K562 (cell line): ENCODE data around the gene LRRC57. TPM values are rescaled to one million over a fixed set of nuclear protein-coding genes. Genes with fewer than 3 reads are reported as not detected.

Source experiments
- ATAC-seq: fragments of 200-7000 bp; cut with Tn5 transposase; 3 replicates; pipeline ENCODE4 v1.9.1; 2020; ENCODE audit warnings: moderate library complexity
- BruUV-seq: library from RNA; stranded (reverse); fragments of 400-500 nt; replicated peaks from 2 replicates; lab custom pipeline; 2021; lab: Mats Ljungman, UMichigan
- CTCF ChIA-PET: fragments of 300-600 bp; formaldehyde crosslinking; extraction: SDS; loops from one replicate; lab custom pipeline; 2021; ENCODE audit warnings: low intra/inter-chr PET ratio; lab: Yijun Ruan, JAX
- POLR2A ChIA-PET: fragments of 300-600, 350-650 bp; sonication (Branson Sonifier 250); formaldehyde crosslinking; extraction: SDS; loops from one replicate; lab custom pipeline; 2021; ENCODE audit warnings: antibody characterized with exemption, inconsistent platforms; lab: Yijun Ruan, JAX
- DNase-seq, 4 experiments: peaks; one replicate each; pipeline versions ENCODE4 v3.0.0 to v3.0.0-alpha.2; 2011 to 2018; ENCODE audit warnings: low spot score in 3 of 4, mixed read lengths in 3 of 4; ENCODE audit errors: extremely low read depth in 1 of 4
- FAIRE-seq: peaks from 2 replicates; lab custom pipeline; 2011; peaks lifted over from hg19 to GRCh38; lab: Jason Lieb, UNC
- H2AFZ ChIP-seq: 2 replicates; pipeline ENCODE4 v1.6.0; 2011; ENCODE audit warnings: low read depth, low read length, control low read depth, inconsistent platforms
- H3K27ac ChIP-seq: fragments of 200-600 bp; 3 replicates; pipeline ENCODE4 v1.8.0; 2011; ENCODE audit warnings: low read depth, mild to moderate bottlenecking, control low read depth, inconsistent platforms, low read length, moderate library complexity, mixed read lengths; ENCODE audit errors: extremely low read depth
- H3K27me3 ChIP-seq, 2 experiments: fragments of 300-600 bp in 1 of 2; 2 replicates in 1 of 2; 3 replicates in 1 of 2; pipeline versions ENCODE4 v1.6.0 to v1.8.0; 2011; ENCODE audit warnings: inconsistent platforms in 2 of 2, low read length in 2 of 2, mild to moderate bottlenecking in 1 of 2, mixed read lengths in 1 of 2, moderate library complexity in 1 of 2; ENCODE audit not compliant: control insufficient read depth in 2 of 2, insufficient read depth in 2 of 2
- H3K36me3 ChIP-seq: fragments of 300-600 bp; 3 replicates; pipeline ENCODE4 v1.8.0; 2011; ENCODE audit warnings: mild to moderate bottlenecking, low read length, inconsistent platforms; ENCODE audit not compliant: control insufficient read depth, insufficient read depth
- H3K4me1 ChIP-seq, 2 experiments: fragments of 200-600 bp in 1 of 2; replicated peaks in 1 of 2; 2 replicates in 1 of 2; 3 replicates in 1 of 2; pipeline versions ENCODE4 v1.5.1 to v1.8.0; 2011; ENCODE audit warnings: inconsistent platforms in 2 of 2, low read length in 2 of 2, mild to moderate bottlenecking in 1 of 2, mixed read lengths in 1 of 2, moderate library complexity in 1 of 2; ENCODE audit not compliant: control insufficient read depth in 2 of 2, insufficient read depth in 2 of 2
- H3K4me2 ChIP-seq: 2 replicates; pipeline ENCODE4 v1.6.1; 2011; ENCODE audit warnings: low read length, control low read depth, inconsistent platforms, mixed read lengths; ENCODE audit not compliant: insufficient read depth
- H3K4me3 ChIP-seq: fragments of 200-600 bp; sonication (generic), shearing (Covaris generic); 2 replicates; pipeline ENCODE4 v1.5.1; 2016; ENCODE audit warnings: control low read depth, inconsistent platforms
- H3K79me2 ChIP-seq: fragments of 200-600 bp; 3 replicates; pipeline ENCODE4 v1.8.0; 2011; ENCODE audit warnings: low read length, inconsistent platforms; ENCODE audit not compliant: control insufficient read depth, insufficient read depth
- H3K9ac ChIP-seq, 2 experiments: 2 replicates each; pipeline versions ENCODE4 v1.6.0 to v1.6.1; 2011; ENCODE audit warnings: low read depth in 2 of 2, low read length in 2 of 2, control low read depth in 1 of 2, inconsistent platforms in 1 of 2, mild to moderate bottlenecking in 1 of 2, mixed read lengths in 1 of 2; ENCODE audit not compliant: insufficient read depth in 1 of 2
- H3K9me1 ChIP-seq: one replicate; pipeline ENCODE4 v1.6.0; 2011; ENCODE audit warnings: inconsistent platforms, mild to moderate bottlenecking, low read length, moderate library complexity; ENCODE audit not compliant: control insufficient read depth, insufficient read depth
- H3K9me3 ChIP-seq: replicated peaks from 2 replicates; pipeline ENCODE4 v1.5.1; 2011; ENCODE audit warnings: low read depth, low read length, inconsistent platforms; ENCODE audit not compliant: control insufficient read depth, insufficient read depth
- H4K20me1 ChIP-seq: replicated peaks from 2 replicates; pipeline ENCODE4 v1.6.1; 2011; ENCODE audit warnings: low read length, inconsistent platforms, mixed read lengths; ENCODE audit not compliant: control insufficient read depth, insufficient read depth
- CTBP1 ChIP-seq: fragments of 450-650 bp; IDR thresholded peaks from 2 replicates; pipeline ENCODE4 v1.6.1; 2016; ENCODE audit warnings: borderline replicate concordance
- CTCFL ChIP-seq: IDR thresholded peaks from 2 replicates; pipeline ENCODE4 v1.6.1; 2011; ENCODE audit warnings: borderline replicate concordance, low read depth, mild to moderate bottlenecking, moderate library complexity, low read length; ENCODE audit not compliant: insufficient read depth, poor library complexity, severe bottlenecking
- GTF2E2 ChIP-seq: fragments of 200-800 bp; sonication (Bioruptor generic); IDR thresholded peaks from 2 replicates; pipeline ENCODE4 v1.6.1; 2016; ENCODE audit warnings: missing genetic modification characterization, missing compliant biosample characterization
- HDAC8 ChIP-seq: fragments of 450-650 bp; IDR thresholded peaks from 2 replicates; pipeline ENCODE4 v1.6.1; 2016; ENCODE audit warnings: mild to moderate bottlenecking, missing genetic modification characterization, moderate library complexity, missing compliant biosample characterization
- NCOA1 ChIP-seq: fragments of 450-650 bp; IDR thresholded peaks from 2 replicates; pipeline ENCODE4 v1.6.1; 2016; ENCODE audit warnings: low read depth
- PHF8 ChIP-seq: fragments of 200-600 bp; sonication (generic); IDR thresholded peaks from 2 replicates; pipeline ENCODE4 v1.6.1; 2012; ENCODE audit warnings: mixed run types, mild to moderate bottlenecking, inconsistent platforms, low read length, moderate library complexity, borderline replicate concordance
- PRDM10 ChIP-seq: fragments of 450-650 bp; IDR thresholded peaks from 2 replicates; pipeline ENCODE4 v1.6.1; 2018; ENCODE audit not compliant: partially characterized antibody
- ZKSCAN1 ChIP-seq: fragments of 150-350 bp; IDR thresholded peaks from 2 replicates; pipeline ENCODE4 v1.6.1; 2016; ENCODE audit warnings: low read depth, low read length
- ZNF146 ChIP-seq: IDR thresholded peaks from one replicate; pipeline ENCODE4 v1.6.1; 2018; ENCODE audit warnings: missing compliant biosample characterization; ENCODE audit not compliant: unreplicated experiment
- ZSCAN32 ChIP-seq: fragments of 450-650 bp; formaldehyde crosslinking; IDR thresholded peaks from 2 replicates; pipeline ENCODE4 v1.4.0; 2020; ENCODE audit warnings: mild to moderate bottlenecking, moderate library complexity
- WGBS: fragments of 100-300 bp; shearing (Covaris generic); methylation state at CpG from one replicate; pipeline ENCODE4 v1.1.6; 2016; ENCODE audit warnings: low coverage, mixed read lengths; ENCODE audit not compliant: insufficient coverage; ENCODE audit errors: missing lambda C conversion rate; 5-methylcytosine and 5-hydroxymethylcytosine counted together
- in situ Hi-C: fragments of 300-500 bp; cut with MboI; formaldehyde crosslinking; loops from 4 replicates; pipeline ENCODE4 v1.15.0; 2018; ENCODE audit warnings: inconsistent platforms, mixed read lengths
- intact Hi-C: fragments of 100-400 bp; cut with micrococcal nuclease; formaldehyde crosslinking; loops from 2 replicates; pipeline ENCODE4 v1.14.2; 2022
- polyA plus RNA-seq, 8 experiments: library from polyadenylated mRNA; depleted of rRNA in 4 of 8; stranded (reverse) in 5 of 8; unstranded in 3 of 8; fragments of >200 nt; fragmentation: Nextera tagmentation in 2 of 8; fragmentation: Illumina TruSeq in 1 of 8; extraction: Ambion mirVana in 2 of 8; extraction: Trizol in 1 of 8; gene quantifications; 2 replicates each; pipeline versions ENCODE4 v1.2.1 to v1.2.3, GENCODE V29; 2011 to 2014; ENCODE audit warnings: inconsistent platforms in 1 of 8, missing spikeins in 1 of 8
- total RNA-seq, 7 experiments: library from RNA; depleted of rRNA in 6 of 7; stranded (reverse); fragments of >200 nt in 6 of 7; fragmentation: Illumina TruSeq in 2 of 7; extraction: Trizol in 2 of 7; gene quantifications; 2 replicates each; pipeline versions ENCODE4 v1.2.1 to v1.2.3, GENCODE V29; 2011 to 2021; ENCODE audit warnings: low replicate concordance in 1 of 7

LRRC57 gene
- total and polyA plus RNA-seq, 9 of the 15 experiments (the other 6 are each of a cell fraction or from before 2014, with no cell fraction given) = 3.9 to 20.4 (median 14.8) TPM

GRCh38 chr15:42582569-42583375 lies 34.2 kb upstream of the LRRC57 start (continued):
- TF ChIP-seq CTBP1 = 0 out of 2 replicates have a peak, but pooled peaks have one; percentile 10

- ChIA-PET POLR2A (interaction anchor here (0.6 to 5.6 kb wide), 6 partner anchors 9 to 1784 kb away, joined by 3 to 35 read pairs (median 3); no protein-coding TSS in a partner anchor), CTCF (no interaction called here)
- 34% methylated on average over 37 of the region's 37 CpGs for WGBS
- peaks cover 6% of the 10 kb centered on the region; the same call in 1 of the 2 replicates for H4K20me1 ChIP-seq
- peak overlapping the region; percentile 73 for H2AFZ ChIP-seq
- FAIRE-seq = no peak
- peak overlapping the region; percentile 48; the same call in 1 of the 2 replicates for H3K4me2 ChIP-seq
- H3K27ac ChIP-seq = no peak overlapping the region
- intact Hi-C loops = loop anchor here (10.0 kb wide), 1 partner anchor 76 kb away; no protein-coding TSS in a partner anchor
- H3K79me2 ChIP-seq = peaks cover 11% of the 10 kb centered on the region; the same call in 2 of the 3 replicates
- no peaks in the 10 kb centered on the region for H3K9me1 ChIP-seq
- H3K9ac ChIP-seq = peak overlapping the region; percentile 3 to 89; a peak in 3 of 4 replicates
- peak; percentile 29 to 83 (median 48) for DNase-seq
- H3K4me1 ChIP-seq = peaks cover 26 to 29% of the 10 kb centered on the region in 2 experiments
- H3K4me3 ChIP-seq = peak overlapping the region; percentile 31
- H3K9me3 ChIP-seq = no peaks in the 10 kb centered on the region
- in situ Hi-C loops = no loop called here
- no TSS peak for BruUV-seq
- peak; percentile 91 for ATAC-seq
- no peaks in the 10 kb centered on the region for H3K36me3 ChIP-seq
- no peaks in the 10 kb centered on the region for H3K27me3 ChIP-seq
- TF ChIP-seq ZNF146 (CRISPR knock-in tag) (no peak), NCOA1 (no peak), HDAC8 (tag) (no peak), ZSCAN32 (CRISPR knock-in tag) (no peak), GTF2E2 (tag) (no peak), CTCFL (peak; percentile 1), PHF8 (peak; percentile 27; the same call in 1 of the 2 replicates), PRDM10 (peak; percentile 10), ZKSCAN1 (no peak)
These were observed 32.7 kb upstream of the LRRC57 start for GRCh38 chr15:42581272-42581730.
